ENCODE data around the gene CEP112.

DNA sequence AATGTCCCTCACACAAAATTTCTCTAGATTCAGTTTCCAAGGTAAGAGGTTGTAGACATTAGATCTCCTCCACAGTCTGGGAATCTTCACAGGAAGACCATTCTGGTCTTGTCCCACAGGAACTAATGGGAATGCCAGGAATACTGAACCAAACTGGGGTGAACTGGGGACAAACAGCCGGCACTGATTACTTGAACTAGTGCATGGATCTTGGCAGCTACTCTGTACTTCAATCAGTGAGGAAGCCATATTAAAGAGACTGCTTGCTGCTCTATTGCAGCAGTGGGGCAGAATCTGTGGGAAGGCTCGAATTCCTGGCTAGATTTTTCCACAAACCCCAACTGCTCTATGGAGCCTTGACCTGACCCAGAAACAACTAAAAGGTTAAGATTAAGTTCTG is 361.6 kb downstream of the CEP112 start:
- TF ChIP-seq, protein P1, sequence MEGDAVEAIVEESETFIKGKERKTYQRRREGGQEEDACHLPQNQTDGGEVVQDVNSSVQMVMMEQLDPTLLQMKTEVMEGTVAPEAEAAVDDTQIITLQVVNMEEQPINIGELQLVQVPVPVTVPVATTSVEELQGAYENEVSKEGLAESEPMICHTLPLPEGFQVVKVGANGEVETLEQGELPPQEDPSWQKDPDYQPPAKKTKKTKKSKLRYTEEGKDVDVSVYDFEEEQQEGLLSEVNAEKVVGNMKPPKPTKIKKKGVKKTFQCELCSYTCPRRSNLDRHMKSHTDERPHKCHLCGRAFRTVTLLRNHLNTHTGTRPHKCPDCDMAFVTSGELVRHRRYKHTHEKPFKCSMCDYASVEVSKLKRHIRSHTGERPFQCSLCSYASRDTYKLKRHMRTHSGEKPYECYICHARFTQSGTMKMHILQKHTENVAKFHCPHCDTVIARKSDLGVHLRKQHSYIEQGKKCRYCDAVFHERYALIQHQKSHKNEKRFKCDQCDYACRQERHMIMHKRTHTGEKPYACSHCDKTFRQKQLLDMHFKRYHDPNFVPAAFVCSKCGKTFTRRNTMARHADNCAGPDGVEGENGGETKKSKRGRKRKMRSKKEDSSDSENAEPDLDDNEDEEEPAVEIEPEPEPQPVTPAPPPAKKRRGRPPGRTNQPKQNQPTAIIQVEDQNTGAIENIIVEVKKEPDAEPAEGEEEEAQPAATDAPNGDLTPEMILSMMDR (IDR thresholded peaks at IDR 0.05) = no peak
- TF ChIP-seq POLR2A (IDR thresholded peaks at IDR 0.05) = no peak
